GM12878 (cell line): ENCODE data around the gene SLC12A5. TPM values are rescaled to one million over a fixed set of nuclear protein-coding genes. Genes with fewer than 3 reads are reported as not detected.

Experiments
- ATAC-seq: fragments of 200-7000 bp; cut with Tn5 transposase; 3 replicates; pipeline ENCODE4 v1.9.1; 2020; ENCODE audit warnings: mild to moderate bottlenecking, moderate library complexity
- BruUV-seq: library from RNA; stranded (reverse); fragments of 400-500 nt; replicated peaks from 2 replicates; lab custom pipeline; 2021; lab: Mats Ljungman, UMichigan
- CTCF ChIA-PET: fragments of 300-600 bp; sonication (Branson Sonifier 250); formaldehyde crosslinking; extraction: SDS; loops from one replicate; lab custom pipeline; 2021; ENCODE audit warnings: inconsistent platforms; lab: Yijun Ruan, JAX
- POLR2A ChIA-PET: fragments of 350-600 bp; formaldehyde crosslinking; extraction: SDS; loops from one replicate; lab custom pipeline; 2021; ENCODE audit warnings: inconsistent platforms; lab: Charles Lee
- RAD21 ChIA-PET: fragments of 300-600 bp; sonication (Branson Sonifier 250); formaldehyde crosslinking; loops from one replicate; lab custom pipeline; 2023; ENCODE audit warnings: antibody characterized with exemption; ENCODE audit not compliant: unreplicated experiment; lab: Charles Lee
- SMC1A ChIA-PET: fragments of 300-600 bp; sonication (Branson Sonifier 250); formaldehyde crosslinking; loops from one replicate; lab custom pipeline; 2023; ENCODE audit not compliant: unreplicated experiment, uncharacterized antibody; lab: Charles Lee
- DNase-seq: peaks from one replicate; pipeline ENCODE4 v3.0.0-alpha.2; 2011; ENCODE audit warnings: low read depth, low spot score
- FAIRE-seq: peaks from 3 replicates; lab custom pipeline; 2011; peaks lifted over from hg19 to GRCh38; lab: Jason Lieb, UNC
- H2AFZ ChIP-seq: 2 replicates; pipeline ENCODE4 v1.6.0; 2011; ENCODE audit warnings: low read depth, low read length, control low read depth; ENCODE audit not compliant: control insufficient read depth
- H3K27ac ChIP-seq: 2 replicates; pipeline ENCODE4 v1.5.1; 2011; ENCODE audit warnings: control low read depth; ENCODE audit not compliant: control insufficient read depth, insufficient read depth
- H3K27me3 ChIP-seq, 2 experiments: replicated peaks in 1 of 2; 2 replicates each; pipeline versions ENCODE4 v1.6.0 to v1.6.1; 2011; ENCODE audit warnings: low read length in 1 of 2; ENCODE audit not compliant: control insufficient read depth in 2 of 2, insufficient read depth in 2 of 2
- H3K36me3 ChIP-seq, 2 experiments: 2 replicates each; pipeline ENCODE4 v1.5.1; 2011; ENCODE audit warnings: low read length in 1 of 2; ENCODE audit not compliant: control insufficient read depth in 2 of 2, insufficient read depth in 2 of 2
- H3K4me1 ChIP-seq: 2 replicates; pipeline ENCODE4 v1.6.1; 2011; ENCODE audit warnings: mild to moderate bottlenecking, low read length, moderate library complexity, mixed read lengths; ENCODE audit not compliant: control insufficient read depth, insufficient read depth
- H3K4me2 ChIP-seq: 2 replicates; pipeline ENCODE4 v1.6.0; 2011; ENCODE audit warnings: control low read depth; ENCODE audit not compliant: control insufficient read depth, insufficient read depth
- H3K4me3 ChIP-seq: fragments of 200-600 bp; sonication (generic); 2 replicates; pipeline ENCODE4 v1.5.1; 2016
- H3K79me2 ChIP-seq: 2 replicates; pipeline ENCODE4 v1.6.0; 2011; ENCODE audit warnings: low read length; ENCODE audit not compliant: control insufficient read depth, insufficient read depth
- H3K9ac ChIP-seq: 2 replicates; pipeline ENCODE4 v1.8.0; 2011; ENCODE audit warnings: low read length, control low read depth, mixed read lengths; ENCODE audit not compliant: control insufficient read depth, insufficient read depth
- H3K9me3 ChIP-seq: replicated peaks from 3 replicates; pipeline ENCODE4 v1.5.1; 2011; ENCODE audit warnings: mild to moderate bottlenecking, low read length; ENCODE audit not compliant: control insufficient read depth, insufficient read depth
- H4K20me1 ChIP-seq: 2 replicates; pipeline ENCODE4 v1.6.0; 2011; ENCODE audit not compliant: control insufficient read depth, insufficient read depth
- BHLHE40 ChIP-seq, 2 experiments: fragments of 450-650 bp in 1 of 2; IDR thresholded peaks; 2 replicates each; pipeline ENCODE4 v1.6.1; 2011 to 2017; ENCODE audit warnings: low read depth in 2 of 2, borderline replicate concordance in 1 of 2, improper control_type of control experiment in 1 of 2, low read length in 1 of 2, mild to moderate bottlenecking in 1 of 2
- DPF2 ChIP-seq: fragments of 450-650 bp; IDR thresholded peaks from 2 replicates; pipeline ENCODE4 v1.6.1; 2017; ENCODE audit warnings: mild to moderate bottlenecking
- EED ChIP-seq: sonication (generic); IDR thresholded peaks from 2 replicates; pipeline ENCODE4 v1.6.1; 2016; ENCODE audit warnings: antibody characterized with exemption, low read depth
- GABPA ChIP-seq: IDR thresholded peaks from 2 replicates; pipeline ENCODE4 v1.6.1; 2014; ENCODE audit warnings: antibody characterized with exemption, low read depth, mild to moderate bottlenecking, inconsistent platforms
- HDAC2 ChIP-seq: fragments of 200-600 bp; sonication (generic); IDR thresholded peaks from 2 replicates; pipeline ENCODE4 v1.6.1; 2017
- PAX5 ChIP-seq: IDR thresholded peaks from 2 replicates; pipeline ENCODE4 v1.6.1; 2011; ENCODE audit warnings: low read depth, low read length, borderline replicate concordance
- POLR2A ChIP-seq: IDR thresholded peaks from 2 replicates; pipeline ENCODE4 v1.6.1; 2011; ENCODE audit warnings: low read depth, mild to moderate bottlenecking, low read length
- POLR2AphosphoS2 ChIP-seq: IDR thresholded peaks from 2 replicates; pipeline ENCODE4 v1.6.1; 2011; ENCODE audit warnings: low read depth, mild to moderate bottlenecking, low read length, improper control_type of control experiment, moderate library complexity
- RFX5 ChIP-seq: IDR thresholded peaks from 2 replicates; pipeline ENCODE4 v1.6.1; 2011; ENCODE audit warnings: low read depth, low read length, improper control_type of control experiment
- SMC3 ChIP-seq: IDR thresholded peaks from 2 replicates; pipeline ENCODE4 v1.6.1; 2011; ENCODE audit warnings: low read length, improper control_type of control experiment, borderline replicate concordance
- TCF3 ChIP-seq: IDR thresholded peaks from 2 replicates; pipeline ENCODE4 v1.6.1; 2012; ENCODE audit warnings: low read depth, mild to moderate bottlenecking, low read length, borderline replicate concordance; ENCODE audit not compliant: insufficient read depth
- ZNF622 ChIP-seq: fragments of 450-650 bp; IDR thresholded peaks from 2 replicates; pipeline ENCODE4 v1.6.1; 2017; ENCODE audit warnings: mild to moderate bottlenecking, inconsistent platforms
- ZSCAN29 ChIP-seq: fragments of 450-650 bp; IDR thresholded peaks from 2 replicates; pipeline ENCODE4 v1.6.1; 2017; ENCODE audit warnings: mild to moderate bottlenecking, moderate library complexity
- ZZZ3 ChIP-seq: IDR thresholded peaks from 2 replicates; pipeline ENCODE4 v1.6.1; 2011; ENCODE audit warnings: low read depth; ENCODE audit not compliant: control insufficient read depth, insufficient read length
- WGBS: methylation state at CpG from one replicate; pipeline ENCODE4 v1.1.6; 2016; ENCODE audit warnings: low lambda C conversion rate; ENCODE audit not compliant: insufficient replicate concordance, insufficient coverage; ENCODE audit errors: missing lambda C conversion rate; 5-methylcytosine and 5-hydroxymethylcytosine counted together
- in situ Hi-C: fragments of 300-500 bp; cut with MboI; formaldehyde crosslinking; loops from 9 replicates; pipeline ENCODE4 v1.14.3; 2018; ENCODE audit warnings: mixed read lengths
- intact Hi-C: fragments of 100-400 bp; cut with micrococcal nuclease; formaldehyde crosslinking; loops from one replicate; pipeline ENCODE4 v1.14.2; 2022; ENCODE audit not compliant: unreplicated experiment
- polyA plus RNA-seq, 11 experiments: library from polyadenylated mRNA; depleted of rRNA in 4 of 11; unstranded in 6 of 11; stranded (reverse) in 5 of 11; fragments of >200 nt; fragmentation: Nextera tagmentation in 4 of 11; fragmentation: Illumina TruSeq in 1 of 11; extraction: Ambion mirVana in 4 of 11; extraction: Trizol in 1 of 11; gene quantifications; 1 replicate in 1 of 11; 2 replicates in 10 of 11; pipeline versions ENCODE4 v1.2.1 to v1.2.3, GENCODE V29; 2011 to 2016; ENCODE audit warnings: inconsistent platforms in 2 of 11, missing spikeins in 2 of 11, low read depth in 1 of 11
- total RNA-seq, 4 experiments: library from RNA; depleted of rRNA in 3 of 4; stranded (reverse); fragments of >200 nt in 3 of 4; fragmentation: Illumina TruSeq in 1 of 4; extraction: Trizol in 1 of 4; gene quantifications; 2 replicates each; pipeline versions ENCODE4 v1.2.1 to v1.2.3, GENCODE V29; 2013 to 2021
- TF ChIP-seq, protein P1 (sequence below): fragments of 450-650 bp; IDR thresholded peaks from 2 replicates; pipeline ENCODE4 v1.6.1; 2014; ENCODE audit warnings: mild to moderate bottlenecking

Gene SLC12A5
- total and polyA plus RNA-seq, 10 of the 15 experiments (the other 5 are each of a cell fraction or from before 2014, with no cell fraction given): 0.26 to 2.7 (median 1.2) TPM

DNA sequence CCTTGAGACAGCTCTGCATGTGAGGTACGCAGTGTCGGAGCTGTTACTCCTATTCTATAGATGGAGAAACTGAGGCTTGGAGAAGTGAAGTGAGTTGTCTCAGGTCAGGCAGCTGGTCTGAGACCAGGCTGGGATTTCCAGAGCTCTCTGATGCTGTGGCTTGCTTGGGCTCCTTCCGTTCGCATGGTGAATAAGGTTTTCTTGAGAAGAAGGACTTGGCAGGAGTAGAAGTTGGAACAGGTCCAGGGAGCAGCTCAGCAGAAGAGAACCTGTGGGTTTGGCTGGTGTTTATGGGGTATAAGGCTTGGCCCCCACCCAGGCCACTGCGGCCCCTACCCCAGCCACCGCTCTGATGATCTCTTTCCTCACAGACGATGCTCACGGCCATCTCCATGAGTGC, 7.4 kb downstream of the SLC12A5 start:
- TF ChIP-seq HDAC2 (no peak), GABPA (no peak), POLR2AphosphoS2 (no peak), ZZZ3 (no peak), ZSCAN29 (no peak)
- BruUV-seq: no TSS peak
- intact Hi-C loops: no loop called here
- no peak for DNase-seq
- Histone ChIP-seq H3K4me3 (no peak overlapping the region), H3K9me3 (no peaks in the 10 kb centered on the region), H4K20me1 (no peaks in the 10 kb centered on the region; the same call in 1 of the 2 replicates), H3K36me3 (no peaks in the 10 kb centered on the region), H2AFZ (no peak overlapping the region), H3K4me2 (no peak overlapping the region), H3K27me3 (peaks cover 2 to 3% of the 10 kb centered on the region in 2 experiments), H3K9ac (no peak overlapping the region), H3K4me1 (no peaks in the 10 kb centered on the region), H3K27ac (no peak overlapping the region), H3K79me2 (no peaks in the 10 kb centered on the region)
- FAIRE-seq: no peak
- SMC1A ChIA-PET: no interaction called here
- WGBS: 64% methylated on average over 8 of the region's 8 CpGs
- no peak for ATAC-seq
- POLR2A ChIA-PET: no interaction called here
- RAD21 ChIA-PET: interaction anchor here (0.6 kb wide), 1 partner anchor 25 kb away, joined by 3 read pairs; no protein-coding TSS in a partner anchor
- CTCF ChIA-PET: no interaction called here
- in situ Hi-C loops: no loop called here

DNA sequence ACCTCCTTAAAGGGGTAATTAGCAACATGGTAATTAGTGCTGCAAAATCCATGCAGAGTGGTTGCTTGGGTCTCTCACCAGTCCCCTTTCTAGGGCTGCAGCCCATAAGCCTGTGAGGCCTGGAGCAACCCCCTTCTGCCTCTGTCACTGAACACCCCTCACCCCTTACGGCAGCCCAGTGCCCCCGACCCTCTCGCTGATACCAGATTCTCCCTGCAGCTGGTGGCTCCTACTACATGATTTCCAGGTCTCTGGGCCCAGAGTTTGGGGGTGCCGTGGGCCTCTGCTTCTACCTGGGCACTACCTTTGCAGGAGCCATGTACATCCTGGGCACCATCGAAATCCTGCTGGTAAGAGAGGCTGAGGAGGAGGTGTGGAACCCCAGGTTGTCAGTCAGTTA, 8.0 kb downstream of the SLC12A5 start:
- Histone ChIP-seq H2AFZ (no peak overlapping the region), H4K20me1 (no peaks in the 10 kb centered on the region; the same call in 1 of the 2 replicates), H3K4me1 (no peaks in the 10 kb centered on the region), H3K4me3 (no peak overlapping the region), H3K9me3 (no peaks in the 10 kb centered on the region), H3K9ac (no peak overlapping the region), H3K79me2 (no peaks in the 10 kb centered on the region), H3K27me3 (no peaks in the 10 kb centered on the region; a peak in 2 of 4 replicates), H3K36me3 (no peaks in the 10 kb centered on the region), H3K4me2 (no peak overlapping the region), H3K27ac (no peak overlapping the region)
- no TSS peak for BruUV-seq
- 12% methylated on average over 5 of the region's 5 CpGs for WGBS
- POLR2A ChIA-PET: no interaction called here
- ATAC-seq: no peak
- in situ Hi-C loops: no loop called here
- no peak for DNase-seq
- CTCF ChIA-PET: interaction anchor here (1.4 kb wide), 1 partner anchor 14 kb away, joined by 4 read pairs; no protein-coding TSS in a partner anchor
- FAIRE-seq: no peak
- intact Hi-C loops: no loop called here
- RAD21 ChIA-PET: interaction anchor here (0.6 kb wide), 1 partner anchor 25 kb away, joined by 3 read pairs; no protein-coding TSS in a partner anchor
- SMC1A ChIA-PET: no interaction called here
- no peak for TF ChIP-seq BHLHE40 (IDR thresholded peaks at IDR 0.05; ENCODE audit: borderline replicate concordance in 1 of 2, low read depth in 2 of 2, low read length in 1 of 2)
- no peak for TF ChIP-seq POLR2A
- no peak for TF ChIP-seq TCF3
- TF ChIP-seq, protein P1, sequence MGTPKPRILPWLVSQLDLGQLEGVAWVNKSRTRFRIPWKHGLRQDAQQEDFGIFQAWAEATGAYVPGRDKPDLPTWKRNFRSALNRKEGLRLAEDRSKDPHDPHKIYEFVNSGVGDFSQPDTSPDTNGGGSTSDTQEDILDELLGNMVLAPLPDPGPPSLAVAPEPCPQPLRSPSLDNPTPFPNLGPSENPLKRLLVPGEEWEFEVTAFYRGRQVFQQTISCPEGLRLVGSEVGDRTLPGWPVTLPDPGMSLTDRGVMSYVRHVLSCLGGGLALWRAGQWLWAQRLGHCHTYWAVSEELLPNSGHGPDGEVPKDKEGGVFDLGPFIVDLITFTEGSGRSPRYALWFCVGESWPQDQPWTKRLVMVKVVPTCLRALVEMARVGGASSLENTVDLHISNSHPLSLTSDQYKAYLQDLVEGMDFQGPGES: no peak
- no peak for TF ChIP-seq PAX5
- TF ChIP-seq SMC3: no peak
- TF ChIP-seq EED: no peak
- TF ChIP-seq ZNF622: no peak
- no peak for TF ChIP-seq RFX5
- no peak for TF ChIP-seq DPF2
